ENCODE measurements around the gene BCL3.
A peak's percentile ranks its signal among the peaks of the same experiment; 100 is the strongest.

The BCL3 gene

DNA sequence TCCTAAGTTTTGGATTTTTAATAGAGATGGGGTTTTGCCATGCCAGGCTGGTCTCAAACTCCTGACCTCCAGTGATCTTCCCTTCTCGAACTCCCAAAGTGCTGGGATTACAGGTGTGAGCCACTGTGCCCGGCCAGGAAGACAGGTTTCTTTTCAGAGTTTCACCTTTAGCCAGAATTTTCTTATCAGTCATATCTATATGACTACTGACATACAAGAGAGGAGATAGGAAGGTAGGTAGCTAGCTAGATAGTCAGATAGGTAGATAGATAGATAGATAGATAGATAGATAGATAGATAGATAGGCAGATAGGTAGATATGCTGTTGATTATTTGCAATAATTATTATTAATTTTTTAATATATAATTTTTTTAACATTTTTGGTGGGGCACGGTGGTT is 36.8 kb downstream of the BCL3 start:
- DNase-seq (ENCODE audit: low read depth in 2 of 2, low spot score in 1 of 2): no peak

DNA sequence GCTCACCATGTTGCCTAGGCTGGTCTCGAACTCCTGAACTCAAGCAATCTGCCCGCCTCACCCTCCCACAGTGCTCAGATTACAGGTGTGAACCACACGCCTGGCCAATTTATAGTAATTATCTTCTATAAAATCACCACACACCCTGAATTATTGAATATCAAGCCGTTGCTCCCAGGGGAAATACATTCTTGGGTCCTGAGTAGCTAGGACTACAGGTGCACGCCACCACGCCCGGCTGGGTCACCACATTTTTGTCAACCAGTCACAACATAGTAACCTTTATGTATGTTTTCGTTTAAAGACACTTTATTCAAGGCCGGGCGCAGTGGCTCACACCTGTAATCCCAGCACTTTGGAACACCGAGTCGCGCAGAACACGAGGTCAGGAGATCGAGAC is 37.5 kb downstream of the BCL3 start:
- no peak for DNase-seq (ENCODE audit: low read depth in 2 of 2, low spot score in 1 of 2)

DNA sequence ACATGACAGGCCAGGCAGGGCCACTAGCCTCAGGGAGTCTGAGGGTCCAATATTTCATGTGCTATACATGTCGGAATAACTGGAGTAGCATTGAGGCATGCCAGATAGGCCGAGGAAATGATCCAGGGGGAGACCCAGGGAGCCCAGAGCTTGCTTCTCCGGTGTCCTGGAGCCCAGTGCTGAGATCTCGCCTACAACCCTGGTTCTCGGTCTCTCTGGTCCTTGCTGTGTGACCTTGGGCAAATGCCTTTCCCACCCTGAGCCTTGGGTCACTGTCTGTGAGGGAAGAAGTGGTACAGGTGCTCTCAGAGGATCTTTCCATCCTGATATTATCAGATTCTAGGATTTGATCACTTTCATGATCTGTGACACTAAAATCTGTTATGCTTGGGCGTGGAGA is 40.5 kb downstream of the BCL3 start:
- no peak for DNase-seq (ENCODE audit: low read depth in 2 of 2, low spot score in 1 of 2)

DNA sequence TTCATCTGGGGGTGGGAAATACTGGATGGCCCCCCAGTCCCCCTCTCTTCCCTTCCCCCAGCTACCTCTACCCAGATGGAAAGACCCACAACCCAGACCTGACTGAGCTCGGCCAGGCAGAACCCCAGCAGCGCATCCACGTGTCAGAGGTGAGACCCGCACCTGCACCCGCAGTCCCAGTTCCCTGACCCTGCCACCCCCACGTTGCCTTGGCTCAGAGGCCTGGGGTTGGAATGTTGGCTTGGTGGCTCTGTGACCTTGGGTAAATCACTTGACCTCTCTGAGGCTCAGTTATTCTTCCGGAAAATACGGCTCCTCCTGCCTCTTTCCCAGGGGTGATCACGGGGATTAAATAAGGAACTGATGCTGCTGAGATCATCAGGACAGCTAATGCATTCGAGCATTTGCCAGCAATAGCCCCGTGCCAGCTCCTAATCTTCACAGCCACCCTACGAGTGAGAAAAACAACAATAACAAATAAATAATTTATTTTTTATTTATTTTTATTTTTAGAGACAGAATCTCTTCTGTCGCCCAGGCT is 41.5 kb downstream of the BCL3 start:
- DNase-seq (ENCODE audit: low read depth in 2 of 2, low spot score in 1 of 2): no peak

DNA sequence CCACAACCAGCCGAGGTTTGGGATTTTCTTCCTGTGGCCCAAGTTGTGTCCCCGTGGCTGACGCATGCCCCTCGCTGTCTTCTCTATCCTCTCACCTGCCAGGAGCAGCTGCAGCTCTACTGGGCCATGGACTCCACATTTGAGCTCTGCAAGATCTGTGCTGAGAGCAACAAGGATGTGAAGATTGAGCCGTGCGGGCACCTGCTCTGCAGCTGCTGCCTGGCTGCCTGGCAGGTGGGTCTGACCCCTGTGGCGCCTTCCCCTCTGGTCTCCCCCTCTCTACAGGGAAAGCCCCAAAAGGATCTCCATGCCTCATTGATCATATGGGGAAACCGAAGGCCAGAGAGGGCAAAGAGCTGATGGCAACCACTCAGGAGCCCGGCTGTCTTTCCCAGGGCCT is 43.8 kb downstream of the BCL3 start:
- no peak for DNase-seq (ENCODE audit: low read depth in 2 of 2, low spot score in 1 of 2)

DNA sequence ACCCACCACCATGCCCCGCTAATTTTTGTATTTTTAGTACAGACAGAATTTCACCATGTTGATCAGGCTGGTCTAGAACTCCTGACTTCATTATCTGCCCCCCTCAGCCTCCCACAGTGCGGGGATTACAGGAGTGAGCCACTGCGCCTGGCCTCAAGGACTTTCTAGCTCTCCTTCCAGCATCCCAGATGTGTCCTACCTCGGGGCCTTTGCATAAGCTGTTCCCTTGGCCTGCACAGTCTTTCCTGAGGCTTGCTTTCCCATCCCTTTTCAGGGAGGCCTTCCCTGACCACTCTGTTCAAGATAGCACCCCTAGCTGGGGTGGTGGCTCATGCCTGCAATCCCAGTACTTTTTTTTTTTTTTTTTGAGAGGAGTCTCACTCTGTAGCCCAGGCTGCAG is 46.1 kb downstream of the BCL3 start:
- no peak for DNase-seq (ENCODE audit: low read depth in 2 of 2, low spot score in 1 of 2)

DNA sequence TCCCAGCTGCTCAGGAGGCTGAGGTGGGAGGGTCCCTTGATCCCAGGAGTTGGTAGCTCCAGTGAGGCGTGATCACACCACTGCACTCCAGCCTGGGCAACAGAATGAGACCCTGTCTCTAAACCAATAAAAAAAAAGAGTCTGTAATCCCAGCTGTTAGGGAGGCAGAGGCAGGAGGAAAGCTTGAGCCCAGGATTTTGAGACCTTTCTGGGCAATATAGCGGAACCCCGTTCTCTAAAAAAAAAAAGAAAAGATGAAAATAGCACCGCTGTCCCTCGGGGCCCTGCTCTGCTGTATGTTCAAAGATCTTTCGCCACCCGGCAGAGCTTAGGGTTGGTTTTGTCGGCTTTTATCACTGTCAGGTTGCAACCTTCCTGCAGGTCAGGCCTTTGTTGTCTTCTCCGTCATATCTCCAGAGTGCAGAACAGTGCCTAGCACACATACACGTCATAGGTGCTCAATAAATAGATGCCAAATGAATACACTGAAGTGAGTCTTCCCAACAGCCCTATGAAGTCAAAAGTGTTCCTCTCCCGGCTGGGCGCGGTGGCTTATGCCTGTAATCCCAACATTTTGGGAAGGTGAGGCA is 47.0 kb downstream of the BCL3 start:
- DNase-seq (ENCODE audit: low read depth in 2 of 2, low spot score in 1 of 2): no peak

DNA sequence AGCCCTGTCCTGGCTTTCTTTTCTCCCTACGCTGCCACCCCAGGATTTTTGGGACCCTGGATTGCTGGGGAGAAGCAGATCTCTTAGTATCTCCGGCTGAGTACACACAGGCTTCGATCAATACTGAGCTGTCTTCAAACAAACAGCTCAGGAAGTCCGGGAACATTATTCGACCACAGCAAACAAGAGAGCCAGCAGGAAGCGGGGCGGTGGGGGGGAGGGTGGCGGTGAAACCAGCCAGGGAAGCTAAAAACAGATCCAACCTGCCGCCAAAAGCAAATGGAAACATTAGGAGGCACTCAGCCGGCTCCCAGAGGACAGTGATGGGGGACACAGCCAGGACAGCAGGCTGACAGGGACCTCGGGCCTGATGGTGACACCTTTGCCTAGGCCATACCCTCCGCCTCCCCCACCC is 48.2 kb downstream of the BCL3 start:
- no peak for DNase-seq (ENCODE audit: low read depth in 2 of 2, low spot score in 1 of 2)

DNA sequence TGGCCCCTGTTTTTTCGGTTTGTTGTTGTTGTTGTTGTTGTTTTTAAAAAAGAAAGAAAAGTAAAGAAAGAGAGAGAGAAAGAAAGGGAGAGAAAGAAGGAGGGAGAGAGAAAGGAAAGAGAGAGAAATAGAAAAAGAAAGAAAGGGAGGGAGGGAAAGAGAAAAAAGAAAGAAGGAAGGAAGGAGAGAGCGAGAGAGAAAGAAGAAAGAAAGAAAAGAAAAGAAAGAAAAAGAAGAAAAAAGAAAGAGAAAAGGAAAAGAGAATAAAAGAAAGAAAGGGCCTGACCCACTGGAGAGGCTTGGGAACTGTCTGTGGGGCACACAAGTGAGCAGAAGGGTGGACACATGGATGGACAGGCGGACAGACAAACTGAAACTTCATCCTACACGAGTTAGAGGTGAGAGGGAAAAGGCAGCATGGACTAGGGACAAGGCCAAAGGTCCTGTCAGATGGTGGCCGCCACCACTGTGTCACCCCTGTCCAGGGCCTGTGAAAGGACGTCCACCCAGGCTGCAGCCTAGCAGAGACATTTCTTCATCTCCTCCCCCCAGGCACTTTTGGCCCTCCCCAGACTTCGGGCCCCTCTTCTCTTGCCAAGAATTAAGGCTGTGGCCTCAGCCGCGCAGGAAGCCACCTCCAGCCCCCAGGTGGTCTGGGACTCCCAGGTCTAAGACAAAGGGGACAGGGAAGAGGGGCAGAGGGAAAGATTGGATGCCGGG is 51.3 kb downstream of the BCL3 start:
- no peak for DNase-seq (ENCODE audit: low read depth in 2 of 2, low spot score in 1 of 2)

DNA sequence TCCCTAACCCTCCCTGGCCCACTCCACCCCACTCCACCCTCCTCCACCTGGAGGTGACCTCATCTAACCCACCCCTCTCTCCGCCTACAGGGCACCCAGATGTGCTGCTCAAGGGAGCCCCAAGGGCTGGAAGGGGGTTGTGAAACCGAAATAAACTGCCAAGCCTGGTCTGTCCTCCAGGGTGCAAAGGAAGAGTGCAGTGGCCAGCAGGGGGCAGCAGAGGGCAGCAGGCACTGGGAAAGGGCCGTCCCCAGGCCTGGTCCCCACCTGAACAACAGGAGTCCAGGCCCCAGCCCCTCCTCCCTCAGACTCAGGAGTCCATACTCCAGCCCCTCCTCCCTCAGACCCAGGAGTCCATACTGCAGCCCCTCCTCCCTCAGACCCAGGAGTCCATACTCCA is 52.0 kb downstream of the BCL3 start:
- peak; percentile 64 to 72 for DNase-seq (ENCODE audit: low read depth in 2 of 2, low spot score in 1 of 2)

DNA sequence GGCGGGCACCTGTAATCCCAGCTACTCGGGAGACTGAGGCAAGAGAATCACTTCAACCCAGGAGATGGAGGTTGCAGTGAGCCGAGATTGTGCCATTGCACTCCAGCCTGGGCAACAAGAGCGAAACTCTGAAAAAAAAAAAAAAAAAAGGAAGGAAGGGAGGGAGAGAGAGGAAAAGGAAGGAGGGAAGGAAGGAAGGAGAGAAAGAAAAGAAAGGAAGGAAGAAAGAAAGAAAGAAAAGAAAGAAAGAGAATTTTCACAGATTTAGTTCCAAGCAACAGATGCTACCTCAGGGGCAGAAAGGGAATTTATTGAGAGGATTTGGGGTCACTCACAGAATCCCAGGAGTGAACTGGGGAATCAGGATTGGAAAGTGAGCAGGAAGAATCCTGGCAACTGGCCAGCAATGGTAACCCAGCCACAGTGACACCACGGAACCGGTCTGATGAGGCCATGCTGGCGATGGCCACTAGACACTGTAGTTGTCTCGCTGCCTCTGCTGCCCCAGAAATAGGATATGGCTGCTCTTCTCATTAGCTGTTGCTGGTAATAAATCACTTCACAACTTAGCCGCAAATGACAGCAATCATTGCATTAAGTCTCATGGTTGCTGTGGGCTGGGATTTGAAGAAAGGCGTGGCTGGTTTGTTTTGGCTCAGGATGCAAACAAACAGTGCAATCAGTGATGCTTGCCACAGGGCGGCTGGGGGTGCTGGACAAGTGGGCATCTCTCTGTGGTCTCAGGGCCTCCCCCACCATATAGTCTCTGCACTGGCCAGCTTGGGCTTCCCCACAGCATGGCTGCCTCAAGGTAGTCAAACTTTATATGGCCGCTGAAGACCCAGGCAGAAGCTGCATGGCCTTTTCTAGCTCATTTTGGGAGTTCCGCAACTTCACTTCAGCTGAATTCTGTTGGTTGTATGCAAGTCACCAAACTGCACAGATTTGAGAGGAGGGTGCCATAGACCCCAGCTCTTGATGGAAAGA is 55.2 kb downstream of the BCL3 start:
- no peak for DNase-seq (ENCODE audit: low read depth in 2 of 2, low spot score in 1 of 2)

DNA sequence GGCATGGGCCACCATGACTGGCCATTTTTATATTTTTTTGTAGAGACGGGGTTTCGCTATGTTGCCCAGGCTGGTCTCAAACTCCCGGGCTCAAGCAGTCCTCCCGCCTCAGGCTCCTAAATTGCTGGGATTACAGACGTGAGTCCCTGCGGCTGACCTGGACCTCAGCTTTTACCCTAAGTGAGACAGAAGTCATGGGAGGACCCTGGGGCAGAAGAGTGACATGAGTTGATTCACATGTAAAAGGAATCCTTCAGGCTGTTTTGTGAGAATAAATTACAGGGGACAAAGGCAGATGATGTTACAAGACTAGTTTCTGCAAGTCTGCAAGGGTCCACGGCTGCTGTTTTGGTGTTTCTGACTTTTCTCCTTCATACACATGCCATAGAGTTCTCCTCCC is 57.8 kb downstream of the BCL3 start:
- DNase-seq (ENCODE audit: low read depth in 2 of 2, low spot score in 1 of 2): no peak

DNA sequence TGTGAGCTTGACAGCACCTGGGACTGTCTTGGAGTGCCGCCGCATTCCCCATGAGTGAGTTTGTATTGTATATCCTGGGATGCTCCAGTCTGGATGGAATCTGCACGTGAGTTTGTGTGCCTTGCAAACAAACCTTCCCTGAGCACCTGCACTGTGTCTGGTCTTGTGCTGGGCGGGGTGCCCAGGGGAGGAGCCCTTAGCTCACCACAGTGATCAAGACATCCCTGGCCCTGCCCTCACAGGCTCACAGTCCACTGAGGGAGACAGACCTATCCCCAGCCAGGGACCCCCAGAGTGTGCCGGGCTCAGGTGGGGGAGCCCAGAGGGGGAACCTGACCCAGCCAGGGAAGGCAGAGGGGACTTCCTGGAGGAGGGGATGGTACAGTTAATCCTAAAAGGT is 58.7 kb downstream of the BCL3 start:
- no peak for DNase-seq (ENCODE audit: low read depth in 2 of 2, low spot score in 1 of 2)

DNA sequence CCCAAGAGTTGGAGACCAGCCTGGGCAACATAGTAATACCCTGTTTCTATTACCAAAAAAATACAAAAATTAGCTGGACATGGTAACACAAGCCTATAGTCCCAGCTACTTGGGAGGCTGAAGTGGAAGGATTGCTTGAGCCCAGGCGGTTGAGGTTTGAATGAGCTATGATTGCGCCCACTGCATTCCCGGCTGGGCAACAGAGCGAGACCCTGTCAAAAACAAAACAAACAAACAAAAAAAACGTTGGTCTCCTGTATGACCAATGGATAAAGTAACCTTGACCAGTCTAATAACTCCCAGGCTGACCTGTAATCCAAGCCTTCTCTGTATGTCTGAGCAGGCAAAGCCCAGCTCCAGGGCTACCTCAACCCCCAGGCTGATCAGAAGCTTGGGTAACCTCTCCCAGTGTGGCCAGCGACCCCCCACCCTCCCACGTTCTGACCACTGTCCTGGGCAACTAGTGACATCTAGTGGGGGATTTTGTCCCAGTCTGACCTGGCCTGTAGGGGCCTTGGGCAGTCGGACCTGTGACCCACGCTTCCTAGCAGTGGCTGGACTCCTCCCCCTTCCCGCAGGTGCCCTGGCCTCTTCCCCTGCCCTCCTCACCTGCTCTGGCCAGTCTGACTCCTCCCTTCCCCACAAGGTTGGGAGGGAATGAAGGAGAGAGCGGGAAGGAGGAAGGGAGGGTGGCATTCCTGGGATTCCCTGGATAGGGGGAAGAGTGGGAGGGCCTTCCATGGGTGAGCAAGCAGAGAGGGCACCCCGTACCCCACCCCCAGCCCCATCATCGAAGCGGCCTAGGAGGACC is 59.3 kb downstream of the BCL3 start:
- DNase-seq (ENCODE audit: low read depth in 2 of 2, low spot score in 1 of 2): no peak

DNA sequence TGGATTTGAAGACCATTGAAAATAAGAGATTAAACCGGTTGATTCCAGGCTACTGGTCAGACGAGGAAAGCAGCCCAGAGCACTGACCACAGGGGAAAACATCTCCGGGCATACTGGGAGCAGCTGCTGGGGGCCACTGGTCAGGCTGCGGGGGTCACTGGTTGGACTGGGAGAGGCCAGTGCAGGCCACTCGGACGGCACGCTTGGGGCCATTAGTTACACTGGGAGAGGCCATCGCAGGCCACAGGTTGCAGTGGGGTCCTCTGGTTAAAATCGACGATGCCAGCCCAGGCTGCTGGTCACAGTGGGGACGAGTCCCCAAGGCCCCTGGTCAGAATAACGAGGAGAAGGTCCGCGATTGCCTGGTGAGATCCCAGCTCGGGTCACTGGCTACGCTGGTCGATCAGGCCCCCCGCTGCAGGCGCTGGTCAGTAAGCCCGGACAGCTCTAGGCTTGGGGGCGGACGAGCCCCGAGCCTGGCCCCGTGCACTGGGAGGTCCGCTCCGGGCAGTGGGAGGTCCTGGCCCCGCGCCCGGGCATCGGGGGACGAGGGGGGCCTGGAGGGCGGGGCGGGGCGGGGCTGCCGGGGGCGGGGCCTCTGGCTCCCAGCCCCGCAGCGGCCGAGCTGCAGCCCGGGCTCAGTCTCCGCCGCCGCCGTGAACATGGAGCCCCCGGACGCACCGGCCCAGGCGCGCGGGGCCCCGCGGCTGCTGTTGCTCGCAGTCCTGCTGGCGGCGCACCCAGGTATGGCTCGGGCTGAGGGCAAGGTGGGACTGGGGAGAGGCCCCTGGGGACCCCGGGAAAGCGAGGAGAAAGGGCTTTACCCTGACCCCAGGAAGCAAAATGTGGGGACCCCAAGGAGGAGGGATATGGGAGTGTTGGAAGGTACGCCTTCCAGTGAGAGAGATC is 60.2 kb downstream of the BCL3 start, which contains the start of gene BCAM:
Gene BCAM (plus strand): TSS at position 641 of the 909 bp plus-strand sequence. CDS start 22 bp downstream, at position 663.
- DNase-seq (ENCODE audit: low read depth in 2 of 2, low spot score in 1 of 2): no peak

Data from stimulated activated CD8-positive, alpha-beta memory T cell treated with anti-CD3 and anti-CD28 coated beads, Interleukin-4, amount 100 ng/mL, for 1 hour (primary cell).